Sciatic nerve (tissue), 2 donors: ENCODE results near the gene ABCC11. TPM values are rescaled to one million over a fixed set of nuclear protein-coding genes. Genes with fewer than 3 reads are reported as not detected.

Experiments used
- ATAC-seq: fragments of 200-7000 bp; cut with Tn5 transposase; one replicate; pipeline ENCODE4 v1.9.1; 2020; ENCODE audit warnings: mild to moderate bottlenecking, moderate library complexity
- DNase-seq: peaks from one replicate; pipeline ENCODE4 v3.0.0-alpha.2; 2020; ENCODE audit warnings: low spot score
- intact Hi-C: fragments of 100-400 bp; cut with DNase I; formaldehyde crosslinking; loops from one replicate; pipeline ENCODE4 v1.14.2; 2022
- total RNA-seq: library from RNA; stranded (reverse); fragmentation: NEBNext Ultra II Directional; extraction: Animal tissue kit (Norgen Biotek cat#: 25700); gene quantifications from one replicate; pipeline ENCODE4 v1.2.1, GENCODE V29; 2021
- donor health status: DM: no; HTN: no; CAD: no.
- donor health status: DM: no; HTN: no; CAD: no.

Gene ABCC11
- total RNA-seq, 1 donor from 2014 or later: not detected

- DNase-seq (no peak), ATAC-seq (no peak)
- intact Hi-C loops: no loop called here
Observed at GRCh38 chr16:48146710-48147109, 100.6 kb downstream of the ABCC11 start.

- DNase-seq (no peak), ATAC-seq (no peak)
- intact Hi-C loops: no loop called here
Observed at GRCh38 chr16:48146131-48146530, 101.2 kb downstream of the ABCC11 start.

- no peak for DNase-seq
- ATAC-seq: no peak
- intact Hi-C loops: no loop called here
Observed at GRCh38 chr16:48143812-48144368, 103.4 kb downstream of the ABCC11 start.

GRCh38 chr16:48140821-48141220 is 106.5 kb downstream of the ABCC11 start:
- intact Hi-C loops: no loop called here
- no peak for DNase-seq

GRCh38 chr16:48139517-48139916 is 107.8 kb downstream of the ABCC11 start:
- no peak for ATAC-seq
- intact Hi-C loops: no loop called here
- DNase-seq: no peak

More at GRCh38 chr16:48140821-48141220, 106.5 kb downstream of the ABCC11 start:
- no peak for ATAC-seq

- intact Hi-C loops: no loop called here
- ATAC-seq (no peak), DNase-seq (no peak)
Observed at GRCh38 chr16:48138543-48138942, 108.8 kb downstream of the ABCC11 start.

- DNase-seq: no peak
- intact Hi-C loops: no loop called here
- no peak for ATAC-seq
Observed at GRCh38 chr16:48137822-48138221, 109.5 kb downstream of the ABCC11 start.

GRCh38 chr16:48136547-48137360 is 110.6 kb downstream of the ABCC11 start:
- ATAC-seq: no peak
- no peak for DNase-seq
- intact Hi-C loops: no loop called here

GRCh38 chr16:48133455-48134211 is 113.7 kb downstream of the ABCC11 start:
- ATAC-seq: no peak
- intact Hi-C loops: no loop called here
- no peak for DNase-seq

GRCh38 chr16:48132696-48133095 is 114.6 kb downstream of the ABCC11 start:
- no peak for DNase-seq
- ATAC-seq: no peak
- intact Hi-C loops: no loop called here

- intact Hi-C loops: no loop called here
- ATAC-seq (no peak), DNase-seq (no peak)
Observed at GRCh38 chr16:48131201-48131935, 116.0 kb downstream of the ABCC11 start.

- intact Hi-C loops: no loop called here
- ATAC-seq (no peak), DNase-seq (no peak)
Observed at GRCh38 chr16:48129926-48130325, 117.4 kb downstream of the ABCC11 start.

- no peak for ATAC-seq
- intact Hi-C loops: no loop called here
- no peak for DNase-seq
Observed at GRCh38 chr16:48128769-48129168, 118.6 kb downstream of the ABCC11 start.

GRCh38 chr16:48126801-48127644 is 120.3 kb downstream of the ABCC11 start:
- ATAC-seq (no peak), DNase-seq (no peak)

GRCh38 chr16:48125888-48126287 is 121.5 kb downstream of the ABCC11 start:
- DNase-seq (no peak), ATAC-seq (no peak)
- intact Hi-C loops: no loop called here

More at GRCh38 chr16:48126801-48127644, 120.3 kb downstream of the ABCC11 start:
- intact Hi-C loops: no loop called here

GRCh38 chr16:48124266-48124665 is 123.1 kb downstream of the ABCC11 start:
- intact Hi-C loops: no loop called here
- no peak for DNase-seq
- ATAC-seq: no peak

- ATAC-seq (no peak), DNase-seq (no peak)
- intact Hi-C loops: no loop called here
Observed at GRCh38 chr16:48123104-48123788, 124.1 kb downstream of the ABCC11 start.

- DNase-seq (no peak), ATAC-seq (no peak)
- intact Hi-C loops: no loop called here
Observed at GRCh38 chr16:48121276-48121675, 126.1 kb downstream of the ABCC11 start.
